K562 (cell line): Measurements from ENCODE around the gene FGF14. TPM values are rescaled to one million over a fixed set of nuclear protein-coding genes. Genes with fewer than 3 reads are reported as not detected.

ENCODE experiments used
- ATAC-seq: fragments of 200-7000 bp; cut with Tn5 transposase; 3 replicates; pipeline ENCODE4 v1.9.1; 2020; ENCODE audit warnings: moderate library complexity
- BruUV-seq: library from RNA; stranded (reverse); fragments of 400-500 nt; replicated peaks from 2 replicates; lab custom pipeline; 2021; lab: Mats Ljungman, UMichigan
- CTCF ChIA-PET: fragments of 300-600 bp; formaldehyde crosslinking; extraction: SDS; loops from one replicate; lab custom pipeline; 2021; ENCODE audit warnings: low intra/inter-chr PET ratio; lab: Yijun Ruan, JAX
- POLR2A ChIA-PET: fragments of 300-600, 350-650 bp; sonication (Branson Sonifier 250); formaldehyde crosslinking; extraction: SDS; loops from one replicate; lab custom pipeline; 2021; ENCODE audit warnings: antibody characterized with exemption, inconsistent platforms; lab: Yijun Ruan, JAX
- DNase-seq, 4 experiments: peaks; one replicate each; pipeline versions ENCODE4 v3.0.0 to v3.0.0-alpha.2; 2011 to 2018; ENCODE audit warnings: low spot score in 3 of 4, mixed read lengths in 3 of 4; ENCODE audit errors: extremely low read depth in 1 of 4
- FAIRE-seq: peaks from 2 replicates; lab custom pipeline; 2011; peaks lifted over from hg19 to GRCh38; lab: Jason Lieb, UNC
- H2AFZ ChIP-seq: 2 replicates; pipeline ENCODE4 v1.6.0; 2011; ENCODE audit warnings: low read depth, low read length, control low read depth, inconsistent platforms
- H3K27ac ChIP-seq: fragments of 200-600 bp; 3 replicates; pipeline ENCODE4 v1.8.0; 2011; ENCODE audit warnings: low read depth, mild to moderate bottlenecking, control low read depth, inconsistent platforms, low read length, moderate library complexity, mixed read lengths; ENCODE audit errors: extremely low read depth
- H3K27me3 ChIP-seq, 2 experiments: fragments of 300-600 bp in 1 of 2; 2 replicates in 1 of 2; 3 replicates in 1 of 2; pipeline versions ENCODE4 v1.6.0 to v1.8.0; 2011; ENCODE audit warnings: inconsistent platforms in 2 of 2, low read length in 2 of 2, mild to moderate bottlenecking in 1 of 2, mixed read lengths in 1 of 2, moderate library complexity in 1 of 2; ENCODE audit not compliant: control insufficient read depth in 2 of 2, insufficient read depth in 2 of 2
- H3K36me3 ChIP-seq: fragments of 300-600 bp; 3 replicates; pipeline ENCODE4 v1.8.0; 2011; ENCODE audit warnings: mild to moderate bottlenecking, low read length, inconsistent platforms; ENCODE audit not compliant: control insufficient read depth, insufficient read depth
- H3K4me1 ChIP-seq, 2 experiments: fragments of 200-600 bp in 1 of 2; replicated peaks in 1 of 2; 2 replicates in 1 of 2; 3 replicates in 1 of 2; pipeline versions ENCODE4 v1.5.1 to v1.8.0; 2011; ENCODE audit warnings: inconsistent platforms in 2 of 2, low read length in 2 of 2, mild to moderate bottlenecking in 1 of 2, mixed read lengths in 1 of 2, moderate library complexity in 1 of 2; ENCODE audit not compliant: control insufficient read depth in 2 of 2, insufficient read depth in 2 of 2
- H3K4me2 ChIP-seq: 2 replicates; pipeline ENCODE4 v1.6.1; 2011; ENCODE audit warnings: low read length, control low read depth, inconsistent platforms, mixed read lengths; ENCODE audit not compliant: insufficient read depth
- H3K4me3 ChIP-seq: fragments of 200-600 bp; sonication (generic), shearing (Covaris generic); 2 replicates; pipeline ENCODE4 v1.5.1; 2016; ENCODE audit warnings: control low read depth, inconsistent platforms
- H3K79me2 ChIP-seq: fragments of 200-600 bp; 3 replicates; pipeline ENCODE4 v1.8.0; 2011; ENCODE audit warnings: low read length, inconsistent platforms; ENCODE audit not compliant: control insufficient read depth, insufficient read depth
- H3K9ac ChIP-seq, 2 experiments: 2 replicates each; pipeline versions ENCODE4 v1.6.0 to v1.6.1; 2011; ENCODE audit warnings: low read depth in 2 of 2, low read length in 2 of 2, control low read depth in 1 of 2, inconsistent platforms in 1 of 2, mild to moderate bottlenecking in 1 of 2, mixed read lengths in 1 of 2; ENCODE audit not compliant: insufficient read depth in 1 of 2
- H3K9me1 ChIP-seq: one replicate; pipeline ENCODE4 v1.6.0; 2011; ENCODE audit warnings: inconsistent platforms, mild to moderate bottlenecking, low read length, moderate library complexity; ENCODE audit not compliant: control insufficient read depth, insufficient read depth
- H3K9me3 ChIP-seq: replicated peaks from 2 replicates; pipeline ENCODE4 v1.5.1; 2011; ENCODE audit warnings: low read depth, low read length, inconsistent platforms; ENCODE audit not compliant: control insufficient read depth, insufficient read depth
- H4K20me1 ChIP-seq: replicated peaks from 2 replicates; pipeline ENCODE4 v1.6.1; 2011; ENCODE audit warnings: low read length, inconsistent platforms, mixed read lengths; ENCODE audit not compliant: control insufficient read depth, insufficient read depth
- AFF4 ChIP-seq: sonication (generic); formaldehyde crosslinking; IDR thresholded peaks from 2 replicates; pipeline ENCODE4 v1.8.0; 2023; ENCODE audit warnings: mild to moderate bottlenecking, missing genetic modification reagents
- ARID1B ChIP-seq: fragments of 450-650 bp; IDR thresholded peaks from 2 replicates; pipeline ENCODE4 v1.6.1; 2016; ENCODE audit warnings: antibody characterized with exemption, mild to moderate bottlenecking, inconsistent platforms
- CCNT2 ChIP-seq: IDR thresholded peaks from 2 replicates; pipeline ENCODE4 v1.6.1; 2011; ENCODE audit warnings: borderline replicate concordance, low read depth, mild to moderate bottlenecking, moderate library complexity, mixed read lengths, low read length; ENCODE audit not compliant: insufficient read length; ENCODE audit errors: extremely low read depth
- FOXJ2 ChIP-seq: fragments of 200-800 bp; sonication (Bioruptor generic); IDR thresholded peaks from 2 replicates; pipeline ENCODE4 v1.6.1; 2016; ENCODE audit warnings: missing genetic modification characterization, missing compliant biosample characterization
- FOXJ3 ChIP-seq: sonication (generic); formaldehyde crosslinking; IDR thresholded peaks from 2 replicates; pipeline ENCODE4 v1.4.0; 2020; ENCODE audit warnings: mild to moderate bottlenecking, missing genetic modification reagents
- PHTF2 ChIP-seq: fragments of 250-450 bp; sonication (Bioruptor Pico); IDR thresholded peaks from 2 replicates; pipeline ENCODE4 v1.5.0; 2021; ENCODE audit warnings: mild to moderate bottlenecking
- RAD21 ChIP-seq, 2 experiments: fragments of 250-450 bp in 1 of 2; fragments of 450-650 bp in 1 of 2; sonication (Bioruptor Pico) in 1 of 2; formaldehyde crosslinking in 1 of 2; IDR thresholded peaks in 1 of 2; conservative IDR thresholded peaks in 1 of 2; 2 replicates each; pipeline versions ENCODE4 v1.4.0 to v1.8.0; 2020 to 2022; ENCODE audit warnings: mild to moderate bottlenecking in 2 of 2, moderate library complexity in 1 of 2
- THAP12 ChIP-seq: fragments of 250-450 bp; sonication (Bioruptor Pico); IDR thresholded peaks from 2 replicates; pipeline ENCODE4 v1.9.0; 2021; ENCODE audit warnings: mild to moderate bottlenecking, inconsistent platforms
- THRAP3 ChIP-seq: fragments of 450-650 bp; IDR thresholded peaks from 2 replicates; pipeline ENCODE4 v1.6.1; 2016; ENCODE audit warnings: mild to moderate bottlenecking, inconsistent platforms, borderline replicate concordance
- ZBTB8A ChIP-seq: fragments of 450-650 bp; IDR thresholded peaks from 2 replicates; pipeline ENCODE4 v1.6.1; 2018; ENCODE audit warnings: mild to moderate bottlenecking, moderate library complexity; ENCODE audit not compliant: partially characterized antibody
- ZC3H8 ChIP-seq: fragments of 450-650 bp; IDR thresholded peaks from 2 replicates; pipeline ENCODE4 v1.6.1; 2017
- ZKSCAN1 ChIP-seq: fragments of 150-350 bp; IDR thresholded peaks from 2 replicates; pipeline ENCODE4 v1.6.1; 2016; ENCODE audit warnings: low read depth, low read length
- ZNF282 ChIP-seq: sonication (generic); formaldehyde crosslinking; IDR thresholded peaks from 2 replicates; pipeline ENCODE4 v1.8.1; 2023; ENCODE audit warnings: missing genetic modification reagents
- ZNF507 ChIP-seq: conservative IDR thresholded peaks from 2 replicates; pipeline ENCODE4 v1.6.1; 2017; ENCODE audit warnings: missing genetic modification characterization, missing compliant biosample characterization
- ZNF512 ChIP-seq: IDR thresholded peaks from 2 replicates; pipeline ENCODE4 v1.6.1; 2016; ENCODE audit warnings: missing genetic modification characterization, missing compliant biosample characterization
- ZNF57 ChIP-seq: fragments of 450-650 bp; formaldehyde crosslinking; IDR thresholded peaks from 2 replicates; pipeline ENCODE4 v1.4.0; 2020; ENCODE audit warnings: mild to moderate bottlenecking, moderate library complexity
- ZNF695 ChIP-seq: fragments of 450-650 bp; formaldehyde crosslinking; IDR thresholded peaks from 2 replicates; pipeline ENCODE4 v1.4.0; 2020; ENCODE audit warnings: mild to moderate bottlenecking, moderate library complexity
- ZNF785 ChIP-seq: fragments of 250-450 bp; sonication (Bioruptor Pico); IDR thresholded peaks from 2 replicates; pipeline ENCODE4 v1.4.0; 2020; ENCODE audit warnings: mild to moderate bottlenecking
- in situ Hi-C: fragments of 300-500 bp; cut with MboI; formaldehyde crosslinking; loops from 4 replicates; pipeline ENCODE4 v1.15.0; 2018; ENCODE audit warnings: inconsistent platforms, mixed read lengths
- intact Hi-C: fragments of 100-400 bp; cut with micrococcal nuclease; formaldehyde crosslinking; loops from 2 replicates; pipeline ENCODE4 v1.14.2; 2022
- polyA plus RNA-seq, 8 experiments: library from polyadenylated mRNA; depleted of rRNA in 4 of 8; stranded (reverse) in 5 of 8; unstranded in 3 of 8; fragments of >200 nt; fragmentation: Nextera tagmentation in 2 of 8; fragmentation: Illumina TruSeq in 1 of 8; extraction: Ambion mirVana in 2 of 8; extraction: Trizol in 1 of 8; gene quantifications; 2 replicates each; pipeline versions ENCODE4 v1.2.1 to v1.2.3, GENCODE V29; 2011 to 2014; ENCODE audit warnings: inconsistent platforms in 1 of 8, missing spikeins in 1 of 8
- total RNA-seq, 7 experiments: library from RNA; depleted of rRNA in 6 of 7; stranded (reverse); fragments of >200 nt in 6 of 7; fragmentation: Illumina TruSeq in 2 of 7; extraction: Trizol in 2 of 7; gene quantifications; 2 replicates each; pipeline versions ENCODE4 v1.2.1 to v1.2.3, GENCODE V29; 2011 to 2021; ENCODE audit warnings: low replicate concordance in 1 of 7

FGF14 gene
- total and polyA plus RNA-seq, 9 of the 15 experiments (the other 6 are each of a cell fraction or from before 2014, with no cell fraction given) = not detected

- ChIA-PET POLR2A (no interaction called here), CTCF (no interaction called here)
- no peaks in the 10 kb centered on the region for H3K9me1 ChIP-seq
- in situ Hi-C loops = no loop called here
- BruUV-seq = no TSS peak
- H3K36me3 ChIP-seq = no peaks in the 10 kb centered on the region
- DNase-seq = no peak
- no peak for ATAC-seq
- intact Hi-C loops = no loop called here
- no peaks in the 10 kb centered on the region for H3K4me1 ChIP-seq
- H3K4me3 ChIP-seq = no peak overlapping the region
- no peaks in the 10 kb centered on the region for H3K9me3 ChIP-seq
- H3K4me2 ChIP-seq = no peak overlapping the region
- H2AFZ ChIP-seq = no peak overlapping the region
- no peaks in the 10 kb centered on the region for H3K27me3 ChIP-seq
- FAIRE-seq = no peak
- no peak overlapping the region for H3K9ac ChIP-seq
- no peaks in the 10 kb centered on the region for H3K79me2 ChIP-seq
- H3K27ac ChIP-seq = no peak overlapping the region
- H4K20me1 ChIP-seq = no peaks in the 10 kb centered on the region
- TF ChIP-seq ARID1B = no peak
- TF ChIP-seq THAP12 = no peak
- TF ChIP-seq ZKSCAN1 = no peak
- no peak for TF ChIP-seq THRAP3
- no peak for TF ChIP-seq ZBTB8A
- TF ChIP-seq ZNF507 (tag) = no peak
- TF ChIP-seq ZNF282 (CRISPR knock-in tag) = no peak
- no peak for TF ChIP-seq ZC3H8
- TF ChIP-seq FOXJ3 (CRISPR knock-in tag) = no peak
- no peak for TF ChIP-seq ZNF785 (CRISPR knock-in tag)
- TF ChIP-seq FOXJ2 (tag) = no peak
- TF ChIP-seq RAD21 (CRISPR knock-in tag; conservative IDR thresholded peaks at IDR 0.05 in 1 of 2, IDR thresholded peaks at IDR 0.05 in 1 of 2) = no peak
- TF ChIP-seq ZNF512 = no peak
- no peak for TF ChIP-seq ZNF57 (CRISPR knock-in tag)
- no peak for TF ChIP-seq CCNT2
- no peak for TF ChIP-seq AFF4 (CRISPR knock-in tag)
- TF ChIP-seq ZNF695 (CRISPR knock-in tag) = no peak
- TF ChIP-seq PHTF2 (CRISPR knock-in tag) = no peak
Observed at GRCh38 chr13:102089722-102090121, 312.1 kb downstream of the FGF14 start.
